Stomach (tissue), 9 donors: ENCODE measurements around the gene BCAR3. TPM values are rescaled to one million over a fixed set of nuclear protein-coding genes. Genes with fewer than 3 reads are reported as not detected.

Experiments
- DNase-seq, 2 donors: peaks; one replicate each; pipeline versions ENCODE4 v3.0.0 to v3.0.0-alpha.2; 2013 to 2019
- H3K27ac ChIP-seq, 5 donors: fragments of 200-600 bp in 4 of 5; sonication (generic) in 4 of 5; one replicate each; pipeline ENCODE4 v1.5.1; 2013 to 2019; ENCODE audit warnings: mild to moderate bottlenecking in 1 of 5, moderate library complexity in 1 of 5
- H3K27me3 ChIP-seq, 3 donors: fragments of 200-600 bp; sonication (generic); one replicate each; pipeline ENCODE4 v1.5.1; 2017 to 2019; ENCODE audit warnings: mixed run types in 1 of 3
- H3K36me3 ChIP-seq, 4 donors: fragments of 200-600 bp; sonication (generic); 1 replicate in 3 of 4; 2 replicates in 1 of 4; pipeline ENCODE4 v1.5.1; 2016 to 2019
- H3K4me1 ChIP-seq, 4 donors: fragments of 200-600 bp; sonication (generic); one replicate each; pipeline ENCODE4 v1.5.1; 2016 to 2019
- H3K4me3 ChIP-seq, 4 donors: fragments of 200-600 bp; sonication (generic) in 3 of 4; one replicate each; pipeline ENCODE4 v1.5.1; 2016 to 2019; ENCODE audit warnings: mild to moderate bottlenecking in 1 of 4
- H3K9me3 ChIP-seq, 4 donors: fragments of 200-600 bp; sonication (generic); one replicate each; pipeline ENCODE4 v1.5.1; 2016 to 2019
- EP300 ChIP-seq: sonication (generic); formaldehyde crosslinking; IDR thresholded peaks from one replicate; pipeline ENCODE4 v1.6.1; 2017; ENCODE audit warnings: antibody characterized with exemption
- POLR2A ChIP-seq, 4 donors: fragments of 450-650 bp; IDR thresholded peaks; one replicate each; pipeline ENCODE4 v1.6.1; 2016; ENCODE audit warnings: antibody characterized with exemption in 4 of 4, control low read depth in 2 of 4, mild to moderate bottlenecking in 1 of 4, moderate library complexity in 1 of 4
- POLR2AphosphoS5 ChIP-seq, 3 donors: sonication (generic); formaldehyde crosslinking; IDR thresholded peaks; one replicate each; pipeline ENCODE4 v1.6.1; 2016; ENCODE audit warnings: antibody characterized with exemption in 3 of 3
- WGBS, 5 donors: extraction: QIAGEN DNeasy Blood & Tissue Kit in 3 of 5; methylation state at CpG; one replicate each; pipeline versions ENCODE4 v1.1.5 to v1.1.7; 2013 to 2018; 5-methylcytosine and 5-hydroxymethylcytosine counted together
- intact Hi-C: fragments of 100-400 bp; cut with DNase I; formaldehyde crosslinking; loops from one replicate; pipeline ENCODE4 v1.15.1; 2023; ENCODE audit warnings: low total_unique reads
- polyA plus RNA-seq, 3 donors: library from polyadenylated mRNA; stranded (reverse); fragments of 200-250 nt; gene quantifications; one replicate each; pipeline ENCODE4 v1.2.3, GENCODE V29; 2013
- total RNA-seq, 5 donors: library from RNA; depleted of rRNA; stranded (reverse); fragments of >200 nt; gene quantifications; one replicate each; pipeline versions ENCODE4 v1.1.0 to v1.2.3, GENCODE V29; 2014 to 2016
- TF ChIP-seq, protein P1 (sequence below), 7 experiments: fragments of 450-650 bp in 4 of 7; fragments of 200-600 bp in 3 of 7; sonication (generic) in 3 of 7; IDR thresholded peaks; one replicate each; pipeline ENCODE4 v1.5.1; 2016 to 2019; ENCODE audit warnings: antibody characterized with exemption in 7 of 7, control low read depth in 2 of 7, mild to moderate bottlenecking in 1 of 7
- donor health status: healthy with polysubstance abuse.
- donor health status: Bipolar disorder and iron deficiency.
- donor health status: healthy.

The BCAR3 gene
- total and polyA plus RNA-seq, 8 donors: 5.6 to 28.0 (median 19.3) TPM

DNA sequence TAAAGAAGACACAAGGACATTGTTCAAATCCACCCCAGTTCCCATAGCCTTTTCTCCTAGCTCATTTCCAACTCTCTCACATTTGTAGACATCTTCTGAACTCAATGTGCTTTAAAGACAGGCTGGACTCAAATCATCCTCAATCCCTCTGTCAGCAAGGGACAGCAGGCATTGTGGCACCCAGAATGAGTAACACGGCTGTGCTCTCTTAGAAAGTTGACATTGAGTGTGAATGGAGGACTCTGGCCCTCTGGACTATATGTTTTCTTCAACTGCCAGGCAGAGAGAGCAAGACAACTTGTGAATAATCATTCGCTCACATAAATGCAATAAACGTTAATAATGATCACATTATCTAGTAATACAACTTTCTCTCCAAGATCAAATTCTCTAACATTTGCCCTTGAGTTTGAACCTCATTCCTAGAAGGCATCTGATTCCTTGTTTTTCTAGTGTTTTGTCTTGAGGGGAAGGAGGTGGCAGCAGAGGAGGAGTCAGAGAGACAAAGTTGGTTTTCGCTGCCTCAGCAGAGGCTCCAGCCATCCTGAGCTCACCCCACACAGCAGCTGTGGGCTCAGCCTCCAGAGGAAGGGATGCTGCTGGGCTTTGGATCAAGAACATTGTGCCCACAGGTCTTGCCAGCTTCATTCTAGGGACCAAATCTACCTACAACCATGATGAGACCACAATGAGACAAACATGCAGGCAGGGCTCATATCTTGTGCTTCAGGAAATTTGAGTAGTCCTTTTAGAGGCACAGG, 85.1 kb downstream of the BCAR3 start:
- no peak overlapping the region for H3K4me3 ChIP-seq
- H3K27ac ChIP-seq: peak overlapping the region in 3 of 5 donors; percentile 6 to 31 (median 8)
- no peaks in the 10 kb centered on the region for H3K9me3 ChIP-seq
- TF ChIP-seq EP300 (no peak), POLR2AphosphoS5 (IDR thresholded peaks at IDR 0.05) (no peak), POLR2A (IDR thresholded peaks at IDR 0.05) (no peak)
- TF ChIP-seq, protein P1, sequence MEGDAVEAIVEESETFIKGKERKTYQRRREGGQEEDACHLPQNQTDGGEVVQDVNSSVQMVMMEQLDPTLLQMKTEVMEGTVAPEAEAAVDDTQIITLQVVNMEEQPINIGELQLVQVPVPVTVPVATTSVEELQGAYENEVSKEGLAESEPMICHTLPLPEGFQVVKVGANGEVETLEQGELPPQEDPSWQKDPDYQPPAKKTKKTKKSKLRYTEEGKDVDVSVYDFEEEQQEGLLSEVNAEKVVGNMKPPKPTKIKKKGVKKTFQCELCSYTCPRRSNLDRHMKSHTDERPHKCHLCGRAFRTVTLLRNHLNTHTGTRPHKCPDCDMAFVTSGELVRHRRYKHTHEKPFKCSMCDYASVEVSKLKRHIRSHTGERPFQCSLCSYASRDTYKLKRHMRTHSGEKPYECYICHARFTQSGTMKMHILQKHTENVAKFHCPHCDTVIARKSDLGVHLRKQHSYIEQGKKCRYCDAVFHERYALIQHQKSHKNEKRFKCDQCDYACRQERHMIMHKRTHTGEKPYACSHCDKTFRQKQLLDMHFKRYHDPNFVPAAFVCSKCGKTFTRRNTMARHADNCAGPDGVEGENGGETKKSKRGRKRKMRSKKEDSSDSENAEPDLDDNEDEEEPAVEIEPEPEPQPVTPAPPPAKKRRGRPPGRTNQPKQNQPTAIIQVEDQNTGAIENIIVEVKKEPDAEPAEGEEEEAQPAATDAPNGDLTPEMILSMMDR (IDR thresholded peaks at IDR 0.05): no peak
- H3K4me1 ChIP-seq: peaks cover 60 to 98% (median 83%) of the 10 kb centered on the region in 4 donors
- intact Hi-C loops: no loop called here
- 75 to 85% (median 80%) methylated on average over 4 of the region's 4 CpGs for WGBS, 5 donors
- DNase-seq: no peak
- H3K36me3 ChIP-seq: peaks cover 0 to 6% (median 0%) of the 10 kb centered on the region in 4 donors
- H3K27me3 ChIP-seq: no peaks in the 10 kb centered on the region

DNA sequence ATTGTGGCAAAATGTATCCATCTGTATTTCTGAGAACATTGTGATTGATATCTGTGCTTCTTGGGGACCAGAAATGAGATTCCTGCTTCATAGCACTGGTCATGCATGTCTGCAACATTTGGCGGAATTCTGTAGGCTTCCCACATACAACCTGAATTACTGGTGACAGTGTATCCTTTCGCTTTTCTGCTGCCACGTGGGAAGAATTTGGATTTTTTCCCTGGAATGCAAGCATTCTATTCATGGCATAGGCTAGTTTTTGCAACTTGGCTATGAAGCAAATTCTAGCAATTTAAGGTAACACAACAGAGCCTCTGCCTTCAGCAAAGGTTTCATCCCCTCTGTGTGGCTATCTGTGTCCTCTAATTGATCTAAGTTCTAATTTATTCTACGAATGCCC, 85.9 kb downstream of the BCAR3 start:
- DNase-seq: no peak
- no peaks in the 10 kb centered on the region for H3K27me3 ChIP-seq
- peak overlapping the region in 2 of 5 donors; percentile 8 to 31 for H3K27ac ChIP-seq
- no peak for TF ChIP-seq EP300
- no peak for TF ChIP-seq POLR2A (IDR thresholded peaks at IDR 0.05)
- TF ChIP-seq POLR2AphosphoS5 (IDR thresholded peaks at IDR 0.05): no peak
- TF ChIP-seq, protein P1 (IDR thresholded peaks at IDR 0.05): no peak
- H3K4me1 ChIP-seq: peaks cover 59 to 96% (median 81%) of the 10 kb centered on the region in 4 donors
- H3K4me3 ChIP-seq: no peak overlapping the region
- intact Hi-C loops: no loop called here
- peaks cover 0 to 6% (median 0%) of the 10 kb centered on the region in 4 donors for H3K36me3 ChIP-seq
- 68 to 84% (median 79%) methylated on average over 4 of the region's 4 CpGs for WGBS, 5 donors
- H3K9me3 ChIP-seq: no peaks in the 10 kb centered on the region

DNA sequence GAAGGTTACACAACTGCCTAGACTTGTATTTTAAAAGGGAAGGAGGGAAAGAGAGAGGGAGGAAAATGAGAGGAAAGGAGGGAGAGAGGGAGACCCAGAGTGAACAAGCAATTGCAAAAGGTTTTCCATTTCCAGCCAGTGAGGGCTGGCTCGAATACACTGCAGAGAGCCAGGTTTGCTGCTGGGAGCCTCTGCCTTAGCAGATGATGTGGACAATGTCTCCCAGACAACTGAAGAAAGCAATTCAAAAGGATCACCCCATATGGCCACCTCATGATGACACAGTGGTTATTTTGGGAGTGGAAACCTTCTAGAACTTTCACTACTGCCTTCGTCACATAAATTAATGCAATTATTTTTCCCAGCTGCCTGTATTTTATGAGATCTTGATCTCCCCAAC, 86.4 kb downstream of the BCAR3 start:
- peak overlapping the region in 1 of 5 donors; percentile 31 for H3K27ac ChIP-seq
- no peak overlapping the region for H3K4me3 ChIP-seq
- DNase-seq: peak in 1 of 2 donors; percentile 41
- intact Hi-C loops: no loop called here
- peaks cover 0 to 11% (median under 1%) of the 10 kb centered on the region in 4 donors for H3K36me3 ChIP-seq
- peaks cover 55 to 93% (median 76%) of the 10 kb centered on the region in 4 donors for H3K4me1 ChIP-seq
- no peaks in the 10 kb centered on the region for H3K27me3 ChIP-seq
- WGBS, 5 donors: 71 to 82% (median 78%) methylated on average over 2 of the region's 2 CpGs
- no peak for TF ChIP-seq POLR2AphosphoS5 (IDR thresholded peaks at IDR 0.05)
- H3K9me3 ChIP-seq: no peaks in the 10 kb centered on the region

DNA sequence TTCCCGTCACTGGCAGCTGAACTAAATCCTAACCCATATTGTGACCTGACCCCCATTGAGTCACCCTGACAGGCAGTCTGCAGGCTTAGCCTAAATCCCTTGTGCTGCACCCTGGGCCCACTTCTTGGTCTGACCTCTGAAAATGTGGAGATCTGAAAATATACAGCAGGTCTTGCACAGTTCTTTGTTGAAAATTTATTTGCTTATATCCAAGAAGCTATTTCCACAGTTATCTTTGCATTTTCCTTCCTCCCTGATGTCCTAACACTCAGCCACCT, 87.1 kb downstream of the BCAR3 start:
- H3K36me3 ChIP-seq: peaks cover 0 to 18% (median 6%) of the 10 kb centered on the region in 4 donors
- TF ChIP-seq, protein P1 (IDR thresholded peaks at IDR 0.05): no peak
- no peak for TF ChIP-seq EP300
- no peak for TF ChIP-seq POLR2AphosphoS5 (IDR thresholded peaks at IDR 0.05)
- no peak for TF ChIP-seq POLR2A (IDR thresholded peaks at IDR 0.05)
- no peaks in the 10 kb centered on the region for H3K9me3 ChIP-seq
- H3K27ac ChIP-seq: peak overlapping the region in 3 of 5 donors; percentile 84 to 95 (median 89)
- H3K4me3 ChIP-seq: no peak overlapping the region
- peaks cover 55 to 87% (median 69%) of the 10 kb centered on the region in 4 donors for H3K4me1 ChIP-seq
- DNase-seq: no peak
- WGBS, 5 donors: 50 to 83% (median 77%) methylated on average over 1 of the region's 1 CpG
- H3K27me3 ChIP-seq: no peaks in the 10 kb centered on the region
- intact Hi-C loops: no loop called here
